A549 (cell line): ENCODE results near the gene ANLN. TPM values are rescaled to one million over a fixed set of nuclear protein-coding genes. Genes with fewer than 3 reads are reported as not detected.

Source experiments
- ATAC-seq, 2 experiments: fragments of 200-7000 bp in 1 of 2; fragments of >200 bp in 1 of 2; cut with Nextera tagmentation in 1 of 2; cut with Tn5 transposase in 1 of 2; 3 replicates each; pipeline versions ENCODE4 v1.8.0 to v1.9.1; 2018 to 2020; ENCODE audit warnings: mild to moderate bottlenecking in 1 of 2, moderate library complexity in 1 of 2
- CTCF ChIA-PET: fragments of 300-600 bp; sonication (Branson Sonifier 250); formaldehyde crosslinking; extraction: SDS; loops from one replicate; lab custom pipeline; 2021; ENCODE audit warnings: antibody characterized with exemption, inconsistent platforms; lab: Yijun Ruan, JAX
- POLR2A ChIA-PET: fragments of 350-600 bp; formaldehyde crosslinking; extraction: SDS; loops from one replicate; lab custom pipeline; 2021; ENCODE audit warnings: antibody characterized with exemption, inconsistent platforms; lab: Yijun Ruan, JAX
- DNase-seq, 2 experiments: peaks; one replicate each; pipeline versions ENCODE4 v3.0.0 to v3.0.0-alpha.2; 2011 to 2016; ENCODE audit warnings: low read depth in 1 of 2, low spot score in 1 of 2
- FAIRE-seq: peaks from 2 replicates; lab custom pipeline; 2011; peaks lifted over from hg19 to GRCh38; lab: Jason Lieb, UNC
- H3K27ac ChIP-seq, 2 experiments: fragments of >200 bp; sonication (Bioruptor Twin); formaldehyde crosslinking; 3 replicates each; pipeline ENCODE4 v1.5.1; 2016 to 2017
- H3K4me1 ChIP-seq: fragments of >200 bp; sonication (Bioruptor Twin); formaldehyde crosslinking; 3 replicates; pipeline ENCODE4 v1.6.1; 2016
- H3K4me2 ChIP-seq: fragments of >200 bp; sonication (Bioruptor Twin); formaldehyde crosslinking; 3 replicates; pipeline ENCODE4 v1.6.1; 2016
- H3K4me3 ChIP-seq: fragments of >200 bp; sonication (Bioruptor Twin); formaldehyde crosslinking; 3 replicates; pipeline ENCODE4 v1.5.1; 2016
- H3K9me3 ChIP-seq: fragments of >200 bp; sonication (Bioruptor Twin); formaldehyde crosslinking; 3 replicates; pipeline ENCODE4 v1.6.1; 2016
- CEBPB ChIP-seq, 2 experiments: fragments of >200 bp in 1 of 2; sonication (Bioruptor Twin) in 1 of 2; formaldehyde crosslinking in 1 of 2; IDR thresholded peaks; 2 replicates each; pipeline ENCODE4 v1.6.1; 2012 to 2016
- CHD2 ChIP-seq: fragments of 150-350 bp; IDR thresholded peaks from 2 replicates; pipeline ENCODE4 v1.6.1; 2014; ENCODE audit warnings: low read length; ENCODE audit not compliant: partially characterized antibody
- EHMT2 ChIP-seq: fragments of 200-600 bp; sonication (generic); IDR thresholded peaks from 2 replicates; pipeline ENCODE4 v1.6.1; 2016; ENCODE audit warnings: antibody characterized with exemption, low read depth, mild to moderate bottlenecking, moderate library complexity
- EP300 ChIP-seq, 2 experiments: fragments of >200 bp; sonication (Bioruptor Twin); formaldehyde crosslinking; IDR thresholded peaks; 2 replicates in 1 of 2; 3 replicates in 1 of 2; pipeline ENCODE4 v1.6.1; 2016 to 2017
- ESRRA ChIP-seq: fragments of 150-350 bp; IDR thresholded peaks from 2 replicates; pipeline ENCODE4 v1.6.1; 2014; ENCODE audit warnings: mild to moderate bottlenecking, low read length, borderline replicate concordance
- FOSL2 ChIP-seq, 2 experiments: fragments of 450-650 bp in 1 of 2; fragments of >200 bp in 1 of 2; sonication (Bioruptor Twin) in 1 of 2; formaldehyde crosslinking; IDR thresholded peaks; 2 replicates each; pipeline versions ENCODE4 v1.5.0 to v1.6.1; 2016 to 2020; ENCODE audit warnings: mild to moderate bottlenecking in 1 of 2, moderate library complexity in 1 of 2
- HES2 ChIP-seq: fragments of >200 bp; sonication (Bioruptor Twin); formaldehyde crosslinking; IDR thresholded peaks from 2 replicates; pipeline ENCODE4 v1.6.1; 2016
- HEYL ChIP-seq: fragments of 250-450 bp; sonication (Bioruptor Pico); IDR thresholded peaks from 2 replicates; pipeline ENCODE4 v1.8.0; 2021; ENCODE audit warnings: mild to moderate bottlenecking, moderate library complexity
- HOXB13 ChIP-seq: fragments of 250-450 bp; sonication (Bioruptor Pico); IDR thresholded peaks from 2 replicates; pipeline ENCODE4 v1.5.0; 2020; ENCODE audit warnings: low read depth, mild to moderate bottlenecking, moderate library complexity
- MAZ ChIP-seq: fragments of 150-350 bp; IDR thresholded peaks from 2 replicates; pipeline ENCODE4 v1.6.1; 2014; ENCODE audit warnings: antibody characterized with exemption, low read depth, low read length, borderline replicate concordance
- NPAS2 ChIP-seq: fragments of 250-450 bp; sonication (Bioruptor Pico); IDR thresholded peaks from 2 replicates; pipeline ENCODE4 v1.8.0; 2022; ENCODE audit warnings: mild to moderate bottlenecking, moderate library complexity, borderline replicate concordance
- NR3C1 ChIP-seq: fragments of >200 bp; sonication (Bioruptor Twin); formaldehyde crosslinking; IDR thresholded peaks from 3 replicates; pipeline ENCODE4 v1.6.1; 2017
- POLR2A ChIP-seq: IDR thresholded peaks from 2 replicates; pipeline ENCODE4 v1.6.1; 2012; ENCODE audit warnings: mild to moderate bottlenecking, low read length
- RAD21 ChIP-seq, 2 experiments: fragments of >200 bp in 1 of 2; sonication (Bioruptor Twin) in 1 of 2; formaldehyde crosslinking in 1 of 2; IDR thresholded peaks in 1 of 2; conservative IDR thresholded peaks in 1 of 2; 2 replicates in 1 of 2; 3 replicates in 1 of 2; pipeline ENCODE4 v1.6.1; 2012 to 2018; ENCODE audit warnings: inconsistent platforms in 1 of 2
- RCOR1 ChIP-seq: fragments of 150-350 bp; IDR thresholded peaks from 2 replicates; pipeline ENCODE4 v1.6.1; 2014; ENCODE audit warnings: antibody characterized with exemption, low read length, low read depth
- RNF2 ChIP-seq: fragments of 200-600 bp; sonication (generic); IDR thresholded peaks from 2 replicates; pipeline ENCODE4 v1.6.1; 2016; ENCODE audit warnings: low read depth, mild to moderate bottlenecking, antibody characterized with exemption, moderate library complexity, borderline replicate concordance
- TFCP2L1 ChIP-seq: fragments of 250-450 bp; sonication (Bioruptor Pico); IDR thresholded peaks from 2 replicates; pipeline ENCODE4 v1.5.0; 2021; ENCODE audit warnings: mild to moderate bottlenecking
- ZFP36 ChIP-seq: fragments of 450-650 bp; IDR thresholded peaks from 2 replicates; pipeline ENCODE4 v1.6.1; 2014; ENCODE audit warnings: borderline replicate concordance; ENCODE audit not compliant: partially characterized antibody
- ZNF302 ChIP-seq: fragments of 250-450 bp; sonication (Bioruptor Pico); IDR thresholded peaks from 2 replicates; pipeline ENCODE4 v1.9.0; 2021; ENCODE audit warnings: inconsistent platforms, mild to moderate bottlenecking, moderate library complexity
- WGBS: methylation state at CpG from one replicate; pipeline ENCODE4 v1.1.6; 2017; ENCODE audit errors: missing lambda C conversion rate; 5-methylcytosine and 5-hydroxymethylcytosine counted together
- polyA plus RNA-seq, 4 experiments: library from polyadenylated mRNA; depleted of rRNA in 3 of 4; stranded (reverse); fragments of >200 nt; fragmentation: RNase III in 1 of 4; extraction: RNeasy Plus Mini Kit Qiagen cat#74134 plus additional on column Dnase treatment in 1 of 4; gene quantifications; 2 replicates in 3 of 4; 3 replicates in 1 of 4; pipeline ENCODE4 v1.2.3, GENCODE V29; 2011 to 2017
- TF ChIP-seq, protein P1 (sequence below): fragments of >200 bp; sonication (Bioruptor Twin); formaldehyde crosslinking; IDR thresholded peaks from 3 replicates; pipeline ENCODE4 v1.6.1; 2016
- TF ChIP-seq, protein P2 (sequence below): IDR thresholded peaks from 2 replicates; pipeline ENCODE4 v1.6.1; 2012; ENCODE audit warnings: low read depth, borderline replicate concordance
- TF ChIP-seq, protein P3 (sequence below): fragments of 250-450 bp; sonication (Bioruptor Pico); IDR thresholded peaks from 2 replicates; pipeline ENCODE4 v1.5.0; 2021; ENCODE audit warnings: mild to moderate bottlenecking, moderate library complexity, borderline replicate concordance

ANLN gene
- polyA plus RNA-seq, 2 of the 4 experiments (the other 2 are of a cell fraction): 52.4 to 72.9 TPM

- CTCF ChIA-PET: interaction anchor here (1.2 to 4.5 kb wide), 3 partner anchors 12 to 728 kb away, joined by 3 to 29 read pairs (median 4); no protein-coding TSS in a partner anchor
- no peaks in the 10 kb centered on the region for H3K9me3 ChIP-seq
- FAIRE-seq: no peak
- POLR2A ChIA-PET: no interaction called here
- no peak for ATAC-seq
- H3K4me2 ChIP-seq: no peak overlapping the region
- no peak for TF ChIP-seq ZNF302 (CRISPR knock-in tag)
- TF ChIP-seq RNF2: no peak
- TF ChIP-seq, protein P1, sequence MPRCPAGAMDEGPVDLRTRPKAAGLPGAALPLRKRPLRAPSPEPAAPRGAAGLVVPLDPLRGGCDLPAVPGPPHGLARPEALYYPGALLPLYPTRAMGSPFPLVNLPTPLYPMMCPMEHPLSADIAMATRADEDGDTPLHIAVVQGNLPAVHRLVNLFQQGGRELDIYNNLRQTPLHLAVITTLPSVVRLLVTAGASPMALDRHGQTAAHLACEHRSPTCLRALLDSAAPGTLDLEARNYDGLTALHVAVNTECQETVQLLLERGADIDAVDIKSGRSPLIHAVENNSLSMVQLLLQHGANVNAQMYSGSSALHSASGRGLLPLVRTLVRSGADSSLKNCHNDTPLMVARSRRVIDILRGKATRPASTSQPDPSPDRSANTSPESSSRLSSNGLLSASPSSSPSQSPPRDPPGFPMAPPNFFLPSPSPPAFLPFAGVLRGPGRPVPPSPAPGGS: no peak
- no peak for TF ChIP-seq FOSL2 (IDR thresholded peaks at IDR 0.05)
- TF ChIP-seq FOSL2 (CRISPR knock-in tag; IDR thresholded peaks at IDR 0.05): no peak
- TF ChIP-seq MAZ: no peak
- TF ChIP-seq NPAS2 (CRISPR knock-in tag): no peak
- no peak for TF ChIP-seq TFCP2L1 (CRISPR knock-in tag)
- TF ChIP-seq, protein P2, sequence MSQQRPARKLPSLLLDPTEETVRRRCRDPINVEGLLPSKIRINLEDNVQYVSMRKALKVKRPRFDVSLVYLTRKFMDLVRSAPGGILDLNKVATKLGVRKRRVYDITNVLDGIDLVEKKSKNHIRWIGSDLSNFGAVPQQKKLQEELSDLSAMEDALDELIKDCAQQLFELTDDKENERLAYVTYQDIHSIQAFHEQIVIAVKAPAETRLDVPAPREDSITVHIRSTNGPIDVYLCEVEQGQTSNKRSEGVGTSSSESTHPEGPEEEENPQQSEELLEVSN: no peak
- TF ChIP-seq CEBPB (IDR thresholded peaks at IDR 0.05): no peak
- TF ChIP-seq ESRRA: no peak
- TF ChIP-seq RAD21 (conservative IDR thresholded peaks at IDR 0.05 in 1 of 2, IDR thresholded peaks at IDR 0.05 in 1 of 2): no peak
- TF ChIP-seq, protein P3, sequence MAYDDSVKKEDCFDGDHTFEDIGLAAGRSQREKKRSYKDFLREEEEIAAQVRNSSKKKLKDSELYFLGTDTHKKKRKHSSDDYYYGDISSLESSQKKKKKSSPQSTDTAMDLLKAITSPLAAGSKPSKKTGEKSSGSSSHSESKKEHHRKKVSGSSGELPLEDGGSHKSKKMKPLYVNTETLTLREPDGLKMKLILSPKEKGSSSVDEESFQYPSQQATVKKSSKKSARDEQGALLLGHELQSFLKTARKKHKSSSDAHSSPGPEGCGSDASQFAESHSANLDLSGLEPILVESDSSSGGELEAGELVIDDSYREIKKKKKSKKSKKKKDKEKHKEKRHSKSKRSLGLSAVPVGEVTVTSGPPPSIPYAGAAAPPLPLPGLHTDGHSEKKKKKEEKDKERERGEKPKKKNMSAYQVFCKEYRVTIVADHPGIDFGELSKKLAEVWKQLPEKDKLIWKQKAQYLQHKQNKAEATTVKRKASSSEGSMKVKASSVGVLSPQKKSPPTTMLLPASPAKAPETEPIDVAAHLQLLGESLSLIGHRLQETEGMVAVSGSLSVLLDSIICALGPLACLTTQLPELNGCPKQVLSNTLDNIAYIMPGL (CRISPR knock-in tag): no peak
- TF ChIP-seq NR3C1: no peak
- no peak for TF ChIP-seq ZFP36
- TF ChIP-seq HOXB13 (CRISPR knock-in tag): no peak
- TF ChIP-seq CHD2: no peak
- no peak for TF ChIP-seq POLR2A
- no peak for TF ChIP-seq HEYL
- no peak overlapping the region for H3K27ac ChIP-seq
- H3K4me3 ChIP-seq: no peak overlapping the region
- no peak for DNase-seq
- H3K4me1 ChIP-seq: peaks cover 2% of the 10 kb centered on the region
Measured at GRCh38 chr7:36453769-36454168, 64.1 kb downstream of the ANLN start.

DNA sequence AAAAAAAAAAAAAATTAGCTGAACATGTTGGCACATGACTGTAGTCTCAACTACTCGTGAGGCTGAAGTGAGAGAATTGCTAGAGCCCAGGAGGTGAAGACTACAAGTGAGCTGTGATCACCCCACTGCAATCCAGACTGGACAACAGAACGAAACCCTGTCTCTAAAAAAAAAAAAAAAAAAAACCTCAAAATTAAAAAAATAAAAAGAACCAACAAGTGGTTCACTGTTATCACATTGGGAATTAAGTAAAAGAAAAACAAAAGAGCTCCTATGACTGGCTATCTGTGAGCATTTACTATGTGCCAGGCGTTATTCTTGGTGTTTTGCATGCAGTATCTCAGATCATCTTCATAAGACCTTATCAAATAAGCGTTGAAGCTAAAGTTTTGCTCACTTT, 66.0 kb downstream of the ANLN start:
- TF ChIP-seq EP300 (IDR thresholded peaks at IDR 0.05) (no peak), HES2 (no peak), RCOR1 (no peak), ESRRA (no peak), ZFP36 (no peak), EHMT2 (no peak)
- FAIRE-seq: no peak

More for the DNA sequence above, 66.0 kb downstream of the ANLN start:
- ChIA-PET POLR2A (no interaction called here), CTCF (interaction anchor here (0.6 to 4.5 kb wide), 6 partner anchors 14 to 781 kb away, joined by 3 to 29 read pairs (median 3); no protein-coding TSS in a partner anchor)
- ATAC-seq (no peak), DNase-seq (no peak)
- Histone ChIP-seq H3K4me1 (no peaks in the 10 kb centered on the region), H3K4me2 (no peak overlapping the region), H3K27ac (no peak overlapping the region), H3K9me3 (no peaks in the 10 kb centered on the region), H3K4me3 (no peak overlapping the region)
- whole genome bisulfite sequencing: 91% methylated on average over 4 of the region's 4 CpGs
